ENCODE results near the gene TGFBRAP1. TPM values are rescaled to one million over a fixed set of nuclear protein-coding genes. Genes with fewer than 3 reads are reported as not detected.

Gene TGFBRAP1
- total RNA-seq, 4 donors from 2014 or later, result 17.7 to 29.0 (median 26.2) TPM

- no peaks in the 10 kb centered on the region for H3K9me3 ChIP-seq
- H3K36me3 ChIP-seq, result peaks cover 0 to 79% (median 0%) of the 10 kb centered on the region in 3 donors
- no peak overlapping the region for H3K4me3 ChIP-seq
- TF ChIP-seq POLR2A (IDR thresholded peaks at IDR 0.05), result no peak
- TF ChIP-seq, protein P1, sequence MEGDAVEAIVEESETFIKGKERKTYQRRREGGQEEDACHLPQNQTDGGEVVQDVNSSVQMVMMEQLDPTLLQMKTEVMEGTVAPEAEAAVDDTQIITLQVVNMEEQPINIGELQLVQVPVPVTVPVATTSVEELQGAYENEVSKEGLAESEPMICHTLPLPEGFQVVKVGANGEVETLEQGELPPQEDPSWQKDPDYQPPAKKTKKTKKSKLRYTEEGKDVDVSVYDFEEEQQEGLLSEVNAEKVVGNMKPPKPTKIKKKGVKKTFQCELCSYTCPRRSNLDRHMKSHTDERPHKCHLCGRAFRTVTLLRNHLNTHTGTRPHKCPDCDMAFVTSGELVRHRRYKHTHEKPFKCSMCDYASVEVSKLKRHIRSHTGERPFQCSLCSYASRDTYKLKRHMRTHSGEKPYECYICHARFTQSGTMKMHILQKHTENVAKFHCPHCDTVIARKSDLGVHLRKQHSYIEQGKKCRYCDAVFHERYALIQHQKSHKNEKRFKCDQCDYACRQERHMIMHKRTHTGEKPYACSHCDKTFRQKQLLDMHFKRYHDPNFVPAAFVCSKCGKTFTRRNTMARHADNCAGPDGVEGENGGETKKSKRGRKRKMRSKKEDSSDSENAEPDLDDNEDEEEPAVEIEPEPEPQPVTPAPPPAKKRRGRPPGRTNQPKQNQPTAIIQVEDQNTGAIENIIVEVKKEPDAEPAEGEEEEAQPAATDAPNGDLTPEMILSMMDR (IDR thresholded peaks at IDR 0.05), result no peak
- no peaks in the 10 kb centered on the region for H3K27me3 ChIP-seq
- no peak for DNase-seq
- H3K4me1 ChIP-seq, result no peaks in the 10 kb centered on the region
- no peak overlapping the region for H3K27ac ChIP-seq
Measured at GRCh38 chr2:105283532-105283931, 46.0 kb downstream of the TGFBRAP1 start.

DNA sequence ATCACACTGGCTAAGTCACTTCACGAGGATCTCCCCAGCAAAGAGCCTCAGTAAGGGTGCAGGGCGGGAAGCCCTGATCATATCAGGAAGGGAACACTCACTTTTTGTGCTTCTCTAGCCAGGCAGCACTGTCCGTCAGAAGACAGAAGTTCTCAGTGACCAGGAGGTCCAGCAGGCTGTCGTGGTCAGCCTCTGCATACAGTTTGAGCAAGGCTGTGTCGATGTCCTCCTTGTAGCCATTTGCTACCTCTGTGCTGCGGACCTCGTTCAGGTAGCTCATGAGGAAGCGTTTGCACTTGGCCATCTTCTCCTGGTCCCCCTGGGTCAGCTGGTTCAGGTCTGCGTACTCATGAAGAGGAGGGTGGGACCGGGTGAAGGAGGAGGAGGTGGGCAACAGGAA lies 49.3 kb downstream of the TGFBRAP1 start:
- H3K36me3 ChIP-seq, result peaks cover 0 to 88% (median 0%) of the 10 kb centered on the region in 3 donors
- H3K27me3 ChIP-seq, result no peaks in the 10 kb centered on the region
- H3K9me3 ChIP-seq, result no peaks in the 10 kb centered on the region
- DNase-seq, result no peak
- no peak overlapping the region for H3K27ac ChIP-seq
- no peak overlapping the region for H3K4me3 ChIP-seq
- no peaks in the 10 kb centered on the region for H3K4me1 ChIP-seq
- TF ChIP-seq, protein P1 (IDR thresholded peaks at IDR 0.05), result no peak
- no peak for TF ChIP-seq POLR2A (IDR thresholded peaks at IDR 0.05)

GRCh38 chr2:105279126-105279525 lies 50.4 kb downstream of the TGFBRAP1 start:
- no peaks in the 10 kb centered on the region for H3K4me1 ChIP-seq
- H3K4me3 ChIP-seq, result no peak overlapping the region
- no peak overlapping the region for H3K27ac ChIP-seq
- no peak for DNase-seq
- H3K27me3 ChIP-seq, result no peaks in the 10 kb centered on the region
- no peaks in the 10 kb centered on the region for H3K9me3 ChIP-seq
- H3K36me3 ChIP-seq, result peaks cover 0 to 88% (median 0%) of the 10 kb centered on the region in 3 donors
- TF ChIP-seq, protein P1 (IDR thresholded peaks at IDR 0.05), result no peak
- no peak for TF ChIP-seq POLR2A (IDR thresholded peaks at IDR 0.05)

- peaks cover 0 to 88% (median 0%) of the 10 kb centered on the region in 3 donors for H3K36me3 ChIP-seq
- H3K27ac ChIP-seq, result no peak overlapping the region
- no peaks in the 10 kb centered on the region for H3K4me1 ChIP-seq
- H3K27me3 ChIP-seq, result no peaks in the 10 kb centered on the region
- H3K4me3 ChIP-seq, result no peak overlapping the region
- no peak for DNase-seq
- no peaks in the 10 kb centered on the region for H3K9me3 ChIP-seq
- TF ChIP-seq, protein P1 (IDR thresholded peaks at IDR 0.05), result no peak
- no peak for TF ChIP-seq POLR2A (IDR thresholded peaks at IDR 0.05)
Measured at GRCh38 chr2:105278654-105279053, 50.9 kb downstream of the TGFBRAP1 start.

GRCh38 chr2:105274046-105274445 lies 55.5 kb downstream of the TGFBRAP1 start:
- no peak for TF ChIP-seq POLR2A (IDR thresholded peaks at IDR 0.05)
- TF ChIP-seq, protein P1 (IDR thresholded peaks at IDR 0.05), result no peak

DNA sequence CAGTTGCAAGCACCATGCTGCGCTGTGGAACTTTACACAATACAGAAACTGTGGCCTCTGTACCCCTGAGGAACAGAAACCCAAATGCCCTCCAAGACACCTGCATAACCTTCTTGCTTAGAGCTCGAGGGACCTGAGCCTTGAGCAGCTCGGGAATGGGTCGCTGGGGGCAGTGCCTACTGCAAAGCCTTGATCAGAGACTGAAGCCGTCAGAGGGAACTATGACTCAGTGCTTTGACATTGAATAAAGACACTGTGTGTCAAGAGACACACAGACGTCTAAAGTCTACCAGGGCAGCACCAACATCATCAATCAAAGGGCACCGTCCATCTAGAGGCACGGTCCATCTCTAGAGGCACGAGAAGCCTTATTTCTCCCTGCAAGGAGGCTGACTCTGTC lies 57.4 kb downstream of the TGFBRAP1 start:
- TF ChIP-seq POLR2A (IDR thresholded peaks at IDR 0.05), result no peak
- TF ChIP-seq, protein P1 (IDR thresholded peaks at IDR 0.05), result no peak
- no peaks in the 10 kb centered on the region for H3K9me3 ChIP-seq
- no peak overlapping the region for H3K27ac ChIP-seq
- H3K27me3 ChIP-seq, result no peaks in the 10 kb centered on the region
- no peak for DNase-seq
- no peak overlapping the region for H3K4me3 ChIP-seq
- H3K4me1 ChIP-seq, result no peaks in the 10 kb centered on the region
- peaks cover 0 to 93% (median 0%) of the 10 kb centered on the region in 3 donors for H3K36me3 ChIP-seq

More at GRCh38 chr2:105274046-105274445, 55.5 kb downstream of the TGFBRAP1 start:
- H3K27me3 ChIP-seq, result no peaks in the 10 kb centered on the region
- peaks cover 0 to 87% (median 0%) of the 10 kb centered on the region in 3 donors for H3K36me3 ChIP-seq
- H3K27ac ChIP-seq, result no peak overlapping the region
- DNase-seq, result no peak
- H3K4me3 ChIP-seq, result no peak overlapping the region
- no peaks in the 10 kb centered on the region for H3K9me3 ChIP-seq
- H3K4me1 ChIP-seq, result no peaks in the 10 kb centered on the region

Data from Peyer's patch (tissue), 4 donors.